Sigmoid colon (tissue), 7 donors: ENCODE measurements around the gene SSUH2. TPM values are rescaled to one million over a fixed set of nuclear protein-coding genes. Genes with fewer than 3 reads are reported as not detected.
"Not testable (repeated sequence)": the region's sequence is repeated elsewhere in the genome, so short reads cannot be mapped to it uniquely, and the experiment has no call there.

Experiments
- DNase-seq: peaks from one replicate; pipeline ENCODE4 v3.0.0-alpha.2; 2019
- H3K27ac ChIP-seq, 4 donors: fragments of 200-600 bp; sonication (generic); one replicate each; pipeline ENCODE4 v1.5.1; 2016 to 2019; ENCODE audit warnings: mild to moderate bottlenecking in 1 of 4
- H3K27me3 ChIP-seq, 3 donors: fragments of 200-600 bp; sonication (generic); one replicate each; pipeline ENCODE4 v1.5.1; 2019; ENCODE audit warnings: mild to moderate bottlenecking in 1 of 3
- H3K36me3 ChIP-seq, 4 donors: fragments of 200-600 bp; sonication (generic); one replicate each; pipeline ENCODE4 v1.5.1; 2016 to 2019
- H3K4me1 ChIP-seq, 4 donors: fragments of 200-600 bp; sonication (generic); one replicate each; pipeline ENCODE4 v1.5.1; 2017 to 2019
- H3K4me3 ChIP-seq, 4 donors: fragments of 200-600 bp; sonication (generic); one replicate each; pipeline ENCODE4 v1.5.1; 2017 to 2019; ENCODE audit warnings: mild to moderate bottlenecking in 2 of 4, moderate library complexity in 1 of 4
- H3K9me3 ChIP-seq, 4 donors: fragments of 200-600 bp in 3 of 4; sonication (generic) in 3 of 4; one replicate each; pipeline versions ENCODE4 v1.5.1 to v1.6.1; 2013 to 2019
- CTCF ChIP-seq, 4 experiments: fragments of 450-650 bp in 3 of 4; fragments of 200-600 bp in 1 of 4; IDR thresholded peaks; one replicate each; pipeline ENCODE4 v1.5.1; 2016 to 2019; ENCODE audit warnings: antibody characterized with exemption in 4 of 4, mild to moderate bottlenecking in 3 of 4, moderate library complexity in 2 of 4
- EP300 ChIP-seq, 4 donors: sonication (generic); formaldehyde crosslinking; IDR thresholded peaks; one replicate each; pipeline ENCODE4 v1.6.1; 2017; ENCODE audit warnings: antibody characterized with exemption in 4 of 4
- POLR2A ChIP-seq, 2 donors: fragments of 450-650 bp; IDR thresholded peaks; one replicate each; pipeline ENCODE4 v1.6.1; 2016; ENCODE audit warnings: antibody characterized with exemption in 2 of 2, mild to moderate bottlenecking in 2 of 2, moderate library complexity in 2 of 2
- POLR2AphosphoS5 ChIP-seq, 4 donors: sonication (generic); formaldehyde crosslinking; IDR thresholded peaks; one replicate each; pipeline ENCODE4 v1.6.1; 2017; ENCODE audit warnings: antibody characterized with exemption in 4 of 4
- WGBS, 2 donors: extraction: QIAGEN DNeasy Blood & Tissue Kit; methylation state at CpG; one replicate each; pipeline ENCODE4 v1.1.7; 2013; 5-methylcytosine and 5-hydroxymethylcytosine counted together
- intact Hi-C: fragments of 100-400 bp; cut with DNase I; formaldehyde crosslinking; loops from one replicate; pipeline ENCODE4 v1.15.1; 2023
- polyA plus RNA-seq, 3 donors: library from polyadenylated mRNA; stranded (reverse); fragments of 200-250 nt; gene quantifications; one replicate each; pipeline ENCODE4 v1.2.3, GENCODE V29; 2013
- total RNA-seq, 4 donors: library from RNA; depleted of rRNA; stranded (reverse); fragments of >200 nt; gene quantifications; one replicate each; pipeline ENCODE4 v1.1.0, GENCODE V29; 2016
- donor health status: healthy with polysubstance abuse.
- donor health status: Bipolar disorder and iron deficiency.
- donor health status: healthy.

SSUH2 gene
- total and polyA plus RNA-seq, 7 donors = 0.16 to 4.4 (median 0.95) TPM; not detected in 2

- no peak overlapping the region for H3K4me3 ChIP-seq
- H3K4me1 ChIP-seq = peaks cover 0 to 20% (median 19%) of the 10 kb centered on the region in 4 donors
- H3K9me3 ChIP-seq = no peaks in the 10 kb centered on the region
- no peak for DNase-seq
- no peaks in the 10 kb centered on the region for H3K27me3 ChIP-seq
- no peak overlapping the region for H3K27ac ChIP-seq
- 78 to 94% methylated on average over 8 of the region's 8 CpGs for WGBS, 2 donors
- H3K36me3 ChIP-seq = no peaks in the 10 kb centered on the region
- intact Hi-C loops = no loop called here
- TF ChIP-seq EP300 (IDR thresholded peaks at IDR 0.05) = no peak
- TF ChIP-seq POLR2AphosphoS5 (IDR thresholded peaks at IDR 0.05) = no peak
- TF ChIP-seq CTCF (IDR thresholded peaks at IDR 0.05) = no peak
- TF ChIP-seq POLR2A (IDR thresholded peaks at IDR 0.05) = no peak
Measured at GRCh38 chr3:8656240-8656639, 11.6 kb upstream of the SSUH2 start.

- peak; percentile 49 for DNase-seq
- TF ChIP-seq EP300 (IDR thresholded peaks at IDR 0.05) = no peak
- TF ChIP-seq CTCF (IDR thresholded peaks at IDR 0.05) = no peak
- Histone ChIP-seq H3K9me3 (no peaks in the 10 kb centered on the region), H3K27ac (no peak overlapping the region), H3K27me3 (no peaks in the 10 kb centered on the region), H3K36me3 (no peaks in the 10 kb centered on the region), H3K4me3 (no peak overlapping the region), H3K4me1 (peaks cover 0 to 20% (median 19%) of the 10 kb centered on the region in 4 donors)
- 90 to 92% methylated on average over 10 of the region's 10 CpGs for WGBS, 2 donors
- intact Hi-C loops = no loop called here
Measured at GRCh38 chr3:8655387-8655835, 10.8 kb upstream of the SSUH2 start.

- peaks cover 0 to 14% (median 13%) of the 10 kb centered on the region in 4 donors for H3K4me1 ChIP-seq
- H3K27ac ChIP-seq, H3K9me3 ChIP-seq, intact Hi-C loops, H3K4me3 ChIP-seq, H3K27me3 ChIP-seq, H3K36me3 ChIP-seq: not testable (repeated sequence)
- WGBS, 2 donors = 94 to 96% methylated on average over 5 to 6 of the region's 6 CpGs
- DNase-seq = peak; percentile 21
Measured at GRCh38 chr3:8654572-8655329, 10.2 kb upstream of the SSUH2 start.

GRCh38 chr3:8653800-8654408 is 9.3 kb upstream of the SSUH2 start:
- H3K27me3 ChIP-seq = no peaks in the 10 kb centered on the region
- no peak overlapping the region for H3K4me3 ChIP-seq
- peaks cover 0 to 13% (median 12%) of the 10 kb centered on the region in 4 donors for H3K4me1 ChIP-seq
- no peak overlapping the region for H3K27ac ChIP-seq
- intact Hi-C loops = no loop called here
- 92 to 94% methylated on average over 8 of the region's 8 CpGs for WGBS, 2 donors
- TF ChIP-seq POLR2A (IDR thresholded peaks at IDR 0.05) (no peak), POLR2AphosphoS5 (IDR thresholded peaks at IDR 0.05) (no peak), EP300 (IDR thresholded peaks at IDR 0.05) (no peak), CTCF (IDR thresholded peaks at IDR 0.05) (no peak)
- DNase-seq = peak; percentile 17
- no peaks in the 10 kb centered on the region for H3K9me3 ChIP-seq
- no peaks in the 10 kb centered on the region for H3K36me3 ChIP-seq

- DNase-seq = peak; percentile 10
- Histone ChIP-seq H3K27me3 (no peaks in the 10 kb centered on the region), H3K4me1 (no peaks in the 10 kb centered on the region), H3K4me3 (no peak overlapping the region), H3K27ac (no peak overlapping the region), H3K36me3 (no peaks in the 10 kb centered on the region), H3K9me3 (no peaks in the 10 kb centered on the region)
- TF ChIP-seq POLR2AphosphoS5 (IDR thresholded peaks at IDR 0.05) (no peak), CTCF (IDR thresholded peaks at IDR 0.05) (no peak), POLR2A (IDR thresholded peaks at IDR 0.05) (no peak), EP300 (IDR thresholded peaks at IDR 0.05) (no peak)
- intact Hi-C loops = no loop called here
- WGBS, 2 donors = 52 to 77% methylated on average over 2 of the region's 2 CpGs
Measured at GRCh38 chr3:8652324-8652987, 7.9 kb upstream of the SSUH2 start.
